Endothelial cell of umbilical vein (primary cell): ENCODE results near the gene ZNHIT2.

Experiments
- EZH2 ChIP-seq: IDR thresholded peaks from 2 replicates; pipeline ENCODE4 v1.6.1; 2012; ENCODE audit warnings: borderline replicate concordance, low read depth, mild to moderate bottlenecking, moderate library complexity, low read length, inconsistent platforms; ENCODE audit not compliant: severe bottlenecking
- MYC ChIP-seq: IDR thresholded peaks from one replicate; pipeline ENCODE4 v1.6.1; 2011; ENCODE audit warnings: mild to moderate bottlenecking, low read depth, low read length
- POLR2A ChIP-seq: IDR thresholded peaks from 2 replicates; pipeline ENCODE4 v1.6.1; 2012; ENCODE audit warnings: low read depth, mild to moderate bottlenecking, control low read depth, low read length
- TF ChIP-seq, protein P1 (sequence below): IDR thresholded peaks from 2 replicates; pipeline ENCODE4 v1.6.1; 2011; ENCODE audit not compliant: insufficient read depth, insufficient read length
- TF ChIP-seq, protein P2 (sequence below), 2 donors: IDR thresholded peaks; 1 replicate in 1 of 2; 2 replicates in 1 of 2; pipeline ENCODE4 v1.5.1; 2011; ENCODE audit warnings: low read length in 2 of 2, mild to moderate bottlenecking in 2 of 2, moderate library complexity in 2 of 2, control low read depth in 1 of 2, inconsistent platforms in 1 of 2, low read depth in 1 of 2; ENCODE audit not compliant: insufficient read depth in 1 of 2; ENCODE audit errors: extremely low read depth in 1 of 2

DNA sequence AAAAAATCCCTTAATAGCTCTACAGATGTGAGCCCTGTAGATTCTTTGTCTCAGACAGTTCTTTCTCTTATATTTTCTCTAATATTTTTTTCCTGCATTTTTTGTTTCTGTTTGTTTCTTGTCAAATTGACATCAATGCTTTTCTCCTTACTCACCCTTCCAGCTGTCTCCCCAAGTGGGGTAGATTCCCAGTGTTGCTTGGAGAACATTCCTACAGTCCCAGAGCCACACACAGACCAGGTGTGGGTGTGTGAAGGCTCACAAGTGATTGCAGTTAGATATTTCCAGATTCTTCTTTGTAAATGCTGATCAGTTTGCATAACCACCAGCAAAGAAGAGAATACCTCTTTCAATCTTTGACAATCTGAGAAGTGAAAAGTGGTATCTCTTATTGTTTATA, 14.0 kb downstream of the ZNHIT2 start:
- TF ChIP-seq, protein P1, sequence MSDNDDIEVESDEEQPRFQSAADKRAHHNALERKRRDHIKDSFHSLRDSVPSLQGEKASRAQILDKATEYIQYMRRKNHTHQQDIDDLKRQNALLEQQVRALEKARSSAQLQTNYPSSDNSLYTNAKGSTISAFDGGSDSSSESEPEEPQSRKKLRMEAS = no peak
- TF ChIP-seq, protein P2, sequence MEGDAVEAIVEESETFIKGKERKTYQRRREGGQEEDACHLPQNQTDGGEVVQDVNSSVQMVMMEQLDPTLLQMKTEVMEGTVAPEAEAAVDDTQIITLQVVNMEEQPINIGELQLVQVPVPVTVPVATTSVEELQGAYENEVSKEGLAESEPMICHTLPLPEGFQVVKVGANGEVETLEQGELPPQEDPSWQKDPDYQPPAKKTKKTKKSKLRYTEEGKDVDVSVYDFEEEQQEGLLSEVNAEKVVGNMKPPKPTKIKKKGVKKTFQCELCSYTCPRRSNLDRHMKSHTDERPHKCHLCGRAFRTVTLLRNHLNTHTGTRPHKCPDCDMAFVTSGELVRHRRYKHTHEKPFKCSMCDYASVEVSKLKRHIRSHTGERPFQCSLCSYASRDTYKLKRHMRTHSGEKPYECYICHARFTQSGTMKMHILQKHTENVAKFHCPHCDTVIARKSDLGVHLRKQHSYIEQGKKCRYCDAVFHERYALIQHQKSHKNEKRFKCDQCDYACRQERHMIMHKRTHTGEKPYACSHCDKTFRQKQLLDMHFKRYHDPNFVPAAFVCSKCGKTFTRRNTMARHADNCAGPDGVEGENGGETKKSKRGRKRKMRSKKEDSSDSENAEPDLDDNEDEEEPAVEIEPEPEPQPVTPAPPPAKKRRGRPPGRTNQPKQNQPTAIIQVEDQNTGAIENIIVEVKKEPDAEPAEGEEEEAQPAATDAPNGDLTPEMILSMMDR (IDR thresholded peaks at IDR 0.05; ENCODE audit: extremely low read depth in 1 of 2, insufficient read depth in 1 of 2, low read depth in 1 of 2, low read length in 2 of 2) = no peak
- TF ChIP-seq EZH2 (no peak), POLR2A (no peak), MYC (no peak)
